Osteocyte (in vitro differentiated cells): ENCODE data around the gene NXF2B. TPM values are rescaled to one million over a fixed set of nuclear protein-coding genes. Genes with fewer than 3 reads are reported as not detected.

Experiments used
- DNase-seq: peaks from one replicate; pipeline ENCODE4 v3.0.0; 2021; ENCODE audit warnings: mixed read lengths; ENCODE audit not compliant: unreplicated experiment; ENCODE audit errors: extremely low spot score
- H3K27ac Mint-ChIP-seq: one replicate; pipeline ENCODE4 v1.8.0; 2021; ENCODE audit warnings: mild to moderate bottlenecking, mixed read lengths; ENCODE audit not compliant: unreplicated experiment
- H3K27me3 Mint-ChIP-seq: one replicate; pipeline ENCODE4 v1.8.0; 2021; ENCODE audit warnings: mixed read lengths; ENCODE audit not compliant: unreplicated experiment
- H3K36me3 Mint-ChIP-seq: one replicate; pipeline ENCODE4 v1.8.0; 2021; ENCODE audit warnings: mixed read lengths; ENCODE audit not compliant: unreplicated experiment
- H3K4me1 Mint-ChIP-seq: one replicate; pipeline ENCODE4 v1.8.0; 2021; ENCODE audit warnings: mixed read lengths; ENCODE audit not compliant: unreplicated experiment
- H3K4me3 Mint-ChIP-seq: one replicate; pipeline ENCODE4 v1.8.0; 2021; ENCODE audit warnings: mild to moderate bottlenecking, moderate library complexity, mixed read lengths; ENCODE audit not compliant: unreplicated experiment
- H3K9me3 Mint-ChIP-seq: one replicate; pipeline ENCODE4 v1.8.0; 2021; ENCODE audit warnings: mixed read lengths; ENCODE audit not compliant: unreplicated experiment
- CTCF ChIP-seq: fragments of 200-600 bp; sonication (generic); IDR thresholded peaks from 2 replicates; pipeline ENCODE4 v1.5.0; 2021; ENCODE audit warnings: antibody characterized with exemption, mild to moderate bottlenecking, moderate library complexity
- total RNA-seq: library from RNA; stranded (reverse); gene quantifications from 2 replicates; pipeline ENCODE4 v1.2.1, GENCODE V29; 2021

Gene NXF2B
- total RNA-seq, 1 donor from 2014 or later = not detected

- Mint-ChIP-seq H3K36me3 (no peaks in the 10 kb centered on the region), H3K4me1 (no peaks in the 10 kb centered on the region)
These were observed 100.2 kb downstream of the NXF2B start for GRCh38 chrX:102339312-102340298.

GRCh38 chrX:102338162-102338561 lies 101.6 kb downstream of the NXF2B start:
- no peaks in the 10 kb centered on the region for H3K27me3 Mint-ChIP-seq
- H3K36me3 Mint-ChIP-seq = no peaks in the 10 kb centered on the region
- DNase-seq = no peak
- no peak overlapping the region for H3K4me3 Mint-ChIP-seq
- H3K27ac Mint-ChIP-seq = no peak overlapping the region
- TF ChIP-seq CTCF = no peak
- no peaks in the 10 kb centered on the region for H3K4me1 Mint-ChIP-seq
- H3K9me3 Mint-ChIP-seq = no peaks in the 10 kb centered on the region

More at GRCh38 chrX:102339312-102340298, 100.2 kb downstream of the NXF2B start:
- peak; percentile 76 for DNase-seq
- TF ChIP-seq CTCF = no peak
- no peaks in the 10 kb centered on the region for H3K9me3 Mint-ChIP-seq
- no peaks in the 10 kb centered on the region for H3K27me3 Mint-ChIP-seq
- no peak overlapping the region for H3K4me3 Mint-ChIP-seq
- no peak overlapping the region for H3K27ac Mint-ChIP-seq

Other genes starting within 250 kb of the NXF2B start
- gene TCP11X1, start 224.7 kb downstream of the NXF2B start, total RNA-seq = not detected in 2 replicates
- not detected in 2 replicates for gene NXF2, start 192.8 kb downstream of the NXF2B start, total RNA-seq
- not detected in 2 replicates for gene TCP11X2, start 31.8 kb upstream of the NXF2B start, total RNA-seq
- 5.9 and 6.6 TPM in 2 replicates for gene TMSB15A, start 76.7 kb upstream of the NXF2B start, total RNA-seq
- 14.3 and 17.2 TPM in 2 replicates for gene ARMCX5, start 159.5 kb upstream of the NXF2B start, total RNA-seq
- 3.3 and 3.5 TPM in 2 replicates for gene GPRASP1, start 211.5 kb upstream of the NXF2B start, total RNA-seq